Measurements from ENCODE around the gene SMARCD2.
"Not testable (repeated sequence)": the region's sequence is repeated elsewhere in the genome, so short reads cannot be mapped to it uniquely, and the experiment has no call there.

Gene SMARCD2

DNA sequence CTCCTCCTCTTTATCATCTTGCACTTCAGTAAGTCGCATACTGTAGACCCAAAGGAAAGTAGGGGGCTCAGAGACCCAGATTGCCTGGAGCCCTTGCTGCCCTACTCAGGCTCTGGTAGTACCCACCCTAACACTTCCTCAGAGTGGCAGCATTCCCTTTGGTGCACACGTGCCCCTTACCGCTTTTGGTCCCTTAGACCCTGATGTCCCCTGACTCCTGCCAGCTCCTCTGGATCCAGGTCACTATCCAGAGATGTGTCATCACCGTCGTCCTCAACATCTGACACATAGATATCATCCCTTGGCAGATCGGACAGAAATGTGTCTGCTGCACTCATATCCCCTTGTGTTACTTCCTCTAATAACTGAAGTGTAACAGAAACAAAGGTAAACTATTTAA lies 20.7 kb downstream of the SMARCD2 start:
- CTCF ChIA-PET, result interaction anchor here (1.0 kb wide), 2 partner anchors 8 to 124 kb away, joined by 3 to 4 read pairs; no protein-coding TSS in a partner anchor
- H3K4me1 Mint-ChIP-seq, result peaks cover 47% of the 10 kb centered on the region
- DNase-seq, result no peak
- peak overlapping the region; percentile 59 for H3K27ac Mint-ChIP-seq
- peaks cover 82% of the 10 kb centered on the region for H3K36me3 Mint-ChIP-seq
- H3K9me3 Mint-ChIP-seq, result no peaks in the 10 kb centered on the region
- peak overlapping the region; percentile 32 for H3K4me3 Mint-ChIP-seq
- no peaks in the 10 kb centered on the region for H3K27me3 Mint-ChIP-seq

DNA sequence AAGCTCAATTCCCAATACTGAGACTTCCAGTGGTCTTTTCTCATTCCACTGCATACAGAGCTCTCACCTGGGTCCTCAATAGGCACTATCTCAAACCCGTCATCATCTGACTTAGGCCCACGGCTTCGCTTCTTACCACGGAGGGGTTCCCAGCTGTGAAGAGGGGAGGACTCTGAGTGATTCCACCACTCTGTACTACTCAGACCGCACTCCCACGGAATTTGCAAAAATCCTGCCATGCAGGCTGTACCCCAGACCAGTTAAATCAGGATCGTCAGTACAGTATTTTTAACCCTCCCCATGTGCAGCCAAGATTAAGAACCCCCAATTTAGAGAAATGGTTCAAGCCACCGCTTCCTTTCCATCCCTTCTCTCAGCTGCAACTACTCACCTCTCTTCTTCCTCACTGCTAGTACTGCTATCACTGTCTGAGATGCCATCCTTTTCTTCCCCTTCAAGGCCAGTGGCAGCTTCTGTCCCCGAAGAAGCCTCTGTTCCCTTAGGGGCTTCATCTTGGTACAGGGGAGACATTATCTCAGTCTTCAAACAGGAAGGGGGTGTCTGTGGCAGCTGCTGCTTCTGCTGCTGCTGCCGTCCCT lies 21.4 kb downstream of the SMARCD2 start:
- Mint-ChIP-seq H3K4me1 (peaks cover 40% of the 10 kb centered on the region), H3K36me3 (peaks cover 83% of the 10 kb centered on the region), H3K27ac (peak overlapping the region; percentile 90), H3K27me3 (no peaks in the 10 kb centered on the region), H3K4me3 (no peak overlapping the region), H3K9me3 (no peaks in the 10 kb centered on the region)
- no peak for DNase-seq
- CTCF ChIA-PET, result interaction anchor here (1.0 to 1.2 kb wide), 4 partner anchors 9 to 124 kb away, joined by 3 to 4 read pairs (median 3); no protein-coding TSS in a partner anchor

DNA sequence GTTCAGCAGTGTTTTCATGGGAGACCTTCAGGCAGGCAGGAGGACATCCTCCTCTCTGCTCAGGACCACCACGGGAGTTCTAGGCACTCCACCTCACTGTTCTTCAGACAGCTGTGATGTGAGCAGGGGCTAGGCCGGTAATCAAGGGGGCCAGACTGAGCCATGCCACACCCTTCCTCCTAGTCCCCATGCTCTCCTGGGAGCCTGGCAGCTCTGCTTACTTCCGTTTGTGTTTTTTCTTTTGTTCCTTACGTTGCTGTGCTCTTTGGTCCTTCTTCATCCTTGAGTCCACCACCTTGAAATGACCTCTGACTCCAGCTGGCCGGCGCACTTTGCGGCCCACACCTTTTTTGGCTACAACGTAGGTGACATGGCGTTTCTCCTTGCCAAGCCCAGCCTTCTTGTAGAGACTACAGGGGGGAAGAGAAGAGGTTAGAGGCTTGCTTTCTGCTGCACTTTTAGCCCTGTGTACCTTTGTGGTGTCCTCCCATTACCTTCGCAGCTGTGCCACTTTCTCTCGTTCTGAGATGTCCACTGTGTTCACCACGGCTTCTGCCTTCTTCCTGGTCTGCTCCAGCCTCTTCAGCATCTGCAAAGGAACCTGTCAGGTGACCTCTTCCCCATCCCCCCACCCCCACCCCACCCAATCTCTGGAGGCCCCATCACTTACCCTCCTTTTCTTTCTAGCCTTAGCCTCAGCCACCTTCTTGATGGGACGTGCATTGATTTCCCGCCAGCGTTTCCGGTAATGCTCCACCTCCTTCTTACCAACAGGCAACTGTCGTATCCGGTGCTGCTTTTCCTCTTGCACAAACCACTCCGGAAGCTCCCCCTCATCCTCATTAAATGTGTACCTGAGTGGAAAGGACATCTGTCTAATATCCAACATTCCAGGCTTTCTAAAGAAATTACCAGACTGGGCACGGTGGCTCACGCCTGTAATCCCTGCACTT lies 22.6 kb downstream of the SMARCD2 start:
- Mint-ChIP-seq H3K27ac (peak overlapping the region; percentile 90), H3K4me3 (peak overlapping the region; percentile 39), H3K36me3 (peaks cover 87% of the 10 kb centered on the region), H3K4me1 (peaks cover 30% of the 10 kb centered on the region), H3K27me3 (no peaks in the 10 kb centered on the region), H3K9me3 (no peaks in the 10 kb centered on the region)
- CTCF ChIA-PET, result interaction anchor here (1.1 kb wide), 1 partner anchor 21 kb away, joined by 3 read pairs; no protein-coding TSS in a partner anchor
- DNase-seq, result peak; percentile 36

DNA sequence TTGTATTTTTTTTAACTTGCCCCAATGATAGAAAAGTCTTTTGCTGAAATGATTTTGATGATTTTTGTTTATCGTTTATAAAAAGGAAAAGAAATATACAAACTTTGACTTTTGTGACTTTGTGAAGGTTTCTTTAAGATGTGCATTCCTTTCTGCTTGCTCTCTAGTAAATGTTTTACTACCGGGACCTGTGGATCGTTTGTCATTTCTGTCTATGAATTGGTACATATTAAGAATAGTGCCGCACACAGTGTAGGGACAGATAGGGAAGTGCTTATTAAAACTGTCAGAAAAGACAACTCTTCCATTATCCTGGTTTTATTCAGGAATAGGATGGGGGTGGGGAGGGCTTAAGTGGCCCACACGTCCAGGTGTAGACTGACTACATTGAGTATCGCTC lies 23.4 kb downstream of the SMARCD2 start:
- Mint-ChIP-seq H3K27me3 (no peaks in the 10 kb centered on the region), H3K4me3 (peak overlapping the region; percentile 39), H3K27ac (peak overlapping the region; percentile 90), H3K9me3 (no peaks in the 10 kb centered on the region), H3K4me1 (peaks cover 24% of the 10 kb centered on the region), H3K36me3 (peaks cover 85% of the 10 kb centered on the region)
- DNase-seq, result no peak
- CTCF ChIA-PET, result interaction anchor here (1.0 kb wide), 1 partner anchor 121 kb away, joined by 3 read pairs; no protein-coding TSS in a partner anchor

DNA sequence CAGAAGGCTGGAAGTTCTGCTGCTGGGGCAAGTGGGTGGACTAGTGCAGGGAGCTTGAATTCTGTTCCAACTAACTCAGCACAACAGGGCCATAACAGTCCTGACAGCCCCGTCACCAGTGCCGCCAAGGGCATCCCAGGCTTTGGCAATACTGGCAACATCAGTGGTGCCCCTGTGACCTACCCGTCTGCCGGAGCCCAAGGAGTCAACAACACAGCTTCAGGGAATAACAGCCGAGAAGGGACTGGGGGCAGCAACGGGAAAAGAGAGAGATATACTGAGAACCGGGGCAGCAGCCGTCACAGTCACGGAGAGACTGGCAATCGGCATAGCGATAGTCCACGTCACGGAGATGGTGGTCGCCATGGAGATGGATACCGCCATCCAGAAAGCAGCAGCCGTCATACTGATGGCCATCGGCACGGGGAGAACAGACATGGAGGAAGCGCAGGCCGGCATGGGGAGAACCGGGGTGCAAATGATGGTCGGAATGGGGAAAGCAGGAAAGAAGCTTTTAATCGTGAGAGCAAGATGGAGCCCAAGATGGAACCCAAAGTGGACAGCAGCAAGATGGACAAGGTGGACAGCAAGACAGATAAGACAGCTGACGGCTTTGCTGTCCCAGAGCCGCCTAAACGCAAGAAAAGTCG lies 24.6 kb downstream of the SMARCD2 start:
- H3K27ac Mint-ChIP-seq, result no peak overlapping the region
- peaks cover 84% of the 10 kb centered on the region for H3K36me3 Mint-ChIP-seq
- H3K9me3 Mint-ChIP-seq, result no peaks in the 10 kb centered on the region
- no peak for DNase-seq
- H3K27me3 Mint-ChIP-seq, result no peaks in the 10 kb centered on the region
- CTCF ChIA-PET, result interaction anchor here (1.0 to 1.1 kb wide), 2 partner anchors 12 to 120 kb away, joined by 3 read pairs; no protein-coding TSS in a partner anchor
- no peak overlapping the region for H3K4me3 Mint-ChIP-seq
- peaks cover 15% of the 10 kb centered on the region for H3K4me1 Mint-ChIP-seq

DNA sequence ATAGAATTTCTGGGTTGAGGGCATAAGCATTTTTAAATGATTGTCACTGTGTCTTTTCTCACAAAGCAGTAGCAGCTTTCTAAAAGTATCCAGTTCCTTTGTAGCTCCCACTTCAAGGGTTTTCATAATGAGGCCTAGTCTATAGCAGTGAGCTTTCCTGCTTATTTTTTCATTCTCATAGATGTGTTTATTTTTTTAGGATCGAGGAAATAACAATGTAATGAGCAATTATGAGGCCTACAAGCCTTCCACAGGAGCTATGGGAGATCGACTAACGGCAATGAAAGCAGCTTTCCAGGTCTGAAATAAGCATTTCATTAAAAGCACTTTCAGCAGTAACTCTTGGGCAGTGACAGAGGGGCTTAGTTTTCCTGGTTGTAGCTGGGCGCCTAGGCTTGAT lies 25.8 kb downstream of the SMARCD2 start:
- peaks cover 10% of the 10 kb centered on the region for H3K4me1 Mint-ChIP-seq
- no peak overlapping the region for H3K4me3 Mint-ChIP-seq
- peaks cover 82% of the 10 kb centered on the region for H3K36me3 Mint-ChIP-seq
- no peaks in the 10 kb centered on the region for H3K9me3 Mint-ChIP-seq
- no peak for DNase-seq
- no peaks in the 10 kb centered on the region for H3K27me3 Mint-ChIP-seq
- CTCF ChIA-PET, result interaction anchor here (1.0 to 1.3 kb wide), 2 partner anchors 11 to 120 kb away, joined by 3 to 5 read pairs; partner anchors contain the start of gene FTSJ3
- H3K27ac Mint-ChIP-seq, result peak overlapping the region; percentile 45

DNA sequence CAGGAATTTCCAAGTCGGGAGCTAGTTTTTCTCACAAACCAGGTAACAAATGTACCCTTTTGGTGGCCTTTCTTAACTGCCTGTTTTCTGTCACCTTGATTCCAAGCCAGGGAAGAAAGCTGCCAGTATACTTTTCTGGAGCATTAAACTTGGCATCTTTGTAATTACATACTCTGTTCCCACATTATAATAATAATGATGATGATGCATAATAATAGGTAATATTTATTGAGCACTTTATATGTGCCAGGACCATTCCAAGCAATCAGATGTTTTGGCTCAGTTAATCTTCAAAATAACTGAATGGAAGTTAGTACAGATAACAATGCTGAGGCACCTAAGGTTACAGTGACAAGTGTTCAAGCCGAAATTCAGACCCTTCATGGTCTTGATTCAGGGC lies 26.4 kb downstream of the SMARCD2 start:
- H3K9me3 Mint-ChIP-seq, result no peaks in the 10 kb centered on the region
- H3K36me3 Mint-ChIP-seq, result peaks cover 82% of the 10 kb centered on the region
- peaks cover 7% of the 10 kb centered on the region for H3K4me1 Mint-ChIP-seq
- CTCF ChIA-PET, result interaction anchor here (1.3 kb wide), 1 partner anchor 12 kb away, joined by 5 read pairs; the partner anchor contains the start of gene FTSJ3
- H3K4me3 Mint-ChIP-seq, result no peak overlapping the region
- H3K27me3 Mint-ChIP-seq, result no peaks in the 10 kb centered on the region
- no peak overlapping the region for H3K27ac Mint-ChIP-seq
- DNase-seq, result no peak

DNA sequence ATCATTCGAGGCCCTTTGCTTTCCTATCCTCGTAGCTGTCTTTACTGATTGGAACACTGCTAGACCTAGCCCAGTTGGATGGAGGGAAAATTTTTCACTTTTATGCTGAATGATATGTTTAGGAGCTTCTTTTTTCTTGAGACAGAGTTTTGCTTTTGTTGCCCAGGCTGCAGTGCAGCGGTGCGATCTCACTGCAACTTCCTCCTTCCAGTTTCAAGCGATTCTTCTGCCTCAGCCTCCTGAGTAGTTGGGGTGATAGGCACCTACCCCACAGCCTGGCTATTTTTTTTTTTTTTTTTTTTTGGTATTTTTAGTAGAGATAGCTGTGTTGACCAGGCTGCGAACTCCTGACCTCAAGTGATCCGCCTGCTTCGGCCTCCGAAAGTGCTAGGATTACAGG lies 32.5 kb downstream of the SMARCD2 start:
- H3K4me1 Mint-ChIP-seq, result no peaks in the 10 kb centered on the region

DNA sequence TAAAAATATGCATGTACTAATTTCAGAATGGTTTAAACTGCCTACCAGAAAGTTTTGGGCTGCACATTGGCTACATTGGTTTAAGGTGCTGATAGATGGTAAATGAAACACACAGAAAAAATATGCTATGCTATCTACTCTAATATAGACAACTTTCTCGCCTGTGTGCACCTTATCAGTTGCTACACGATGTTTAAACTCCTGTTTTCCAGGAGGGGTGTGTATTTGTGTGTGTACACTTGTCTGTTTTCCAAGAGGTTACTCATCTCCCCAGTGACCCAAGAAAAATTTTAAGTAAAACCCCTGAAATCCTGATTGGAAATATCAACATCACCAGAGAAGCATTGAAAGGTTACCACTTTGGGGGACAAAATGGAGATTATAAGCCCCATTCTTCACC lies 36.9 kb downstream of the SMARCD2 start:
- Mint-ChIP-seq H3K9me3 (no peaks in the 10 kb centered on the region), H3K4me3 (no peak overlapping the region), H3K36me3 (peaks cover 57% of the 10 kb centered on the region), H3K27me3 (no peaks in the 10 kb centered on the region), H3K4me1 (no peaks in the 10 kb centered on the region), H3K27ac (no peak overlapping the region)
- no peak for DNase-seq
- CTCF ChIA-PET, result no interaction called here

More for the DNA sequence above, 32.5 kb downstream of the SMARCD2 start:
- Mint-ChIP-seq H3K36me3 (peaks cover 73% of the 10 kb centered on the region), H3K27ac (no peak overlapping the region), H3K27me3 (no peaks in the 10 kb centered on the region), H3K4me3 (no peak overlapping the region), H3K9me3 (no peaks in the 10 kb centered on the region)
- CTCF ChIA-PET, result interaction anchor here (1.2 to 1.3 kb wide), 2 partner anchors 18 to 29 kb away, joined by 3 read pairs; no protein-coding TSS in a partner anchor
- DNase-seq, result no peak

DNA sequence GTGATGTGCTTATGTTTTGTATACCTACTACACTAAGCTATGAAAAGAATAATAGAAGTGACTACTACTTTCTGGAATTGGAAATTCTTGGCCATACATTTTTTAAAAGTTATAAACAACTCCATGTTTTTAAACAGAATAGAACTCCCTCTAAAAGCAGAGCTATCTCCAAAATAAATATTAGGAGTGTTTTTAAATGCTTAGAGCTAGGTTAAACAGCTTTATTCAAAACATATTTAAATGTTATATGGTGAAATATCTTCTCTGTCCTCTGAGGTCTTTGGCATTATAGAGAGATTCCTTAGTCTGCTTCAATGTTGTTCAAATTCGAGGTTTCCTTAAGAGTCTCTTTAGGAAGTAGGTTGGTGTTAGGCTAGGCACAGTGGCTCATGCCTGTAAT lies 38.2 kb downstream of the SMARCD2 start:
- peaks cover 58% of the 10 kb centered on the region for H3K36me3 Mint-ChIP-seq
- H3K27me3 Mint-ChIP-seq, result no peaks in the 10 kb centered on the region
- DNase-seq, result no peak
- no peak overlapping the region for H3K27ac Mint-ChIP-seq
- CTCF ChIA-PET, result no interaction called here
- no peaks in the 10 kb centered on the region for H3K9me3 Mint-ChIP-seq
- H3K4me3 Mint-ChIP-seq, result no peak overlapping the region
- peaks cover under 1% of the 10 kb centered on the region for H3K4me1 Mint-ChIP-seq

DNA sequence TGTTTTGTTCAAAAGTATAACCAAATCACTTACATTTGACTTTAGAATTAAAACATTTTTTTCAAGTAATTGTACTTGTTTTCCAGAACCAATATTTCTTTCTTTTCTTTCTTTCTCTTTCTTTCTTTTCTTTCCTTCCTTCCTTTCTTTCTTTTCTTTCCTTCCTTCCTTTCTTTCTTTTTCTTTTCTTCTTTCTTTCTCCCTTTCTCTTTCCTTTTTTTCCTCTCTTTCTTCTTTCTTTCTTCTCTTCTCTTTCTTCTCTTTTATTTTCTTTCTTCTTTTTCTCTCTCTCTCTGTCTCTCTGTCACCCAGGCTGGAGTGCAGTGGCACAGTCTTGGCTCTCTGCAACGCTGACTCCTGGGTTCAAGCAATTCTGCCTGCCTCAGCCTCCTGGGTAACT lies 41.7 kb downstream of the SMARCD2 start:
- Mint-ChIP-seq H3K4me1 (peaks cover 2% of the 10 kb centered on the region), H3K9me3 (no peaks in the 10 kb centered on the region), H3K27me3 (no peaks in the 10 kb centered on the region), H3K36me3 (peaks cover 44% of the 10 kb centered on the region), H3K4me3 (no peak overlapping the region), H3K27ac (no peak overlapping the region)
- CTCF ChIA-PET, result no interaction called here
- DNase-seq, result no peak

DNA sequence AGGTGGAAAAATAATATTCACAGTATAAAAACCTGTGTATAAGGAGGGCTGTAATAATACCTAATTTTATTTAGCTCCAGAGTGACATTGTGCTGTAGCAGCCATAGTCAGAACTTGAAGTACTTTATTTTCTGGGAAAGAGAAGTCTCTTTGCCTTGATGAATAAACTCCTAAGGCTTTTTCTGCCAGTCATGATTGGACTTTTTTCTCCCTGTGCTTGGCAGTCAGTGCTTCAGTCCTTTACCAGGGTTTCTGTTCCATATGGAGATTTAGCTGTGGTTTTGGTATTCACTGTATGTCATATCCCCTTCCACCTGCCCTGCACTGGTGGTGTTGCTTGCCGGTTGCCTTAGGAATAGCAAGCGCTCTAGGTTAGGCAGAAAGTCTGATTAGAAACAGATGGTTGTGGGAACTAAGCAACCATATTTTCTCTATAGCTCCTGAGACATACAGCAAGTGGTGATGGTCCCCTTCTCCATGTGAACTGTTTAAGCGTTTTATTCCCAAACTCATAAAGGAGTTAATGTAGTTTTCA lies 43.8 kb downstream of the SMARCD2 start:
- no peak overlapping the region for H3K27ac Mint-ChIP-seq
- H3K4me1 Mint-ChIP-seq, result peaks cover 2% of the 10 kb centered on the region
- H3K9me3 Mint-ChIP-seq, result no peaks in the 10 kb centered on the region
- no peak for DNase-seq
- H3K4me3 Mint-ChIP-seq, result no peak overlapping the region
- no peaks in the 10 kb centered on the region for H3K27me3 Mint-ChIP-seq
- CTCF ChIA-PET, result interaction anchor here (0.6 to 0.8 kb wide), 2 partner anchors 22 to 36 kb away, joined by 3 read pairs; no protein-coding TSS in a partner anchor
- peaks cover 50% of the 10 kb centered on the region for H3K36me3 Mint-ChIP-seq

DNA sequence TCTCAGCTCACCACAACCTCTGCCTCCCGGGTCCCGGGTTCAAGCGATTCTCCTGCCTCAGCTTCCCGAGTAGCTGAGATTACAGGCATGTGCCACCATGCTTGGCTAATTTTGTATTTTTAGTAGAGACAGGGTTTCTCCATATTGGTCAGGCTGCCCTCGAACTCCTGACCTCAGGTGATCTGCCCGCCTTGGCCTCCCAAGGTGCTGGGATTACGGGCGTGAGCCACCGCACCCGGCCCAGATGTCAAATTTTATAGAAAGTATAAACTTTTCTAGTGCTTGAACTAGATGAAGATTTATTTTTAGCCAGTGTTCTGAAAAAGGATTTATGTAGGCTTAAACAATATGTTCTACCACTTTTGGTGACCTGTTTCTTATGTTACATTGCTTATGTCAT lies 46.1 kb downstream of the SMARCD2 start:
- not testable (repeated sequence) for H3K27me3 Mint-ChIP-seq, H3K27ac Mint-ChIP-seq, H3K9me3 Mint-ChIP-seq, H3K4me1 Mint-ChIP-seq, H3K4me3 Mint-ChIP-seq, DNase-seq
- H3K36me3 Mint-ChIP-seq, result peaks cover 50% of the 10 kb centered on the region
- CTCF ChIA-PET, result interaction anchor here (1.3 kb wide), 1 partner anchor 32 kb away, joined by 3 read pairs; no protein-coding TSS in a partner anchor
